HEK293 (cell line): Measurements from ENCODE around the gene SERHL2.
"Not testable (repeated sequence)": the region's sequence is repeated elsewhere in the genome, so short reads cannot be mapped to it uniquely, and the experiment has no call there.

ENCODE experiments used
- CTCF ChIA-PET: fragments of 350-600 bp; formaldehyde crosslinking; extraction: SDS; loops from one replicate; lab custom pipeline; 2021; ENCODE audit warnings: antibody characterized with exemption; lab: Yijun Ruan, JAX
- POLR2A ChIA-PET: fragments of 300-600 bp; formaldehyde crosslinking; extraction: SDS; loops from one replicate; lab custom pipeline; 2020; ENCODE audit warnings: antibody characterized with exemption, inconsistent platforms; lab: Yijun Ruan, JAX
- H3K27ac ChIP-seq: fragments of 200-500 bp; sonication (Bioruptor generic); 2 replicates; pipeline ENCODE4 v1.5.1; 2014; ENCODE audit warnings: low read depth, low read length, control low read depth, inconsistent platforms; ENCODE audit errors: extremely low read depth
- H3K36me3 ChIP-seq, 2 experiments: fragments of 200-500 bp in 1 of 2; sonication (Bioruptor generic) in 1 of 2; 1 replicate in 1 of 2; 2 replicates in 1 of 2; pipeline ENCODE4 v1.5.1; 2014 to 2017; ENCODE audit warnings: inconsistent platforms in 2 of 2, low read length in 2 of 2; ENCODE audit not compliant: control insufficient read depth in 2 of 2, insufficient read depth in 1 of 2
- H3K4me1 ChIP-seq: fragments of 200-500 bp; sonication (Bioruptor generic); 2 replicates; pipeline ENCODE4 v1.5.1; 2014; ENCODE audit warnings: mild to moderate bottlenecking, low read length, inconsistent platforms; ENCODE audit not compliant: control insufficient read depth, insufficient read depth
- H3K4me3 ChIP-seq: 2 replicates; pipeline ENCODE4 v1.5.1; 2011; ENCODE audit warnings: low read depth, mild to moderate bottlenecking, control low read depth, low read length, moderate library complexity
- H3K9me3 ChIP-seq: fragments of 200-500 bp; sonication (Bioruptor generic); 2 replicates; pipeline ENCODE4 v1.5.1; 2014; ENCODE audit warnings: low read depth, low read length, inconsistent platforms; ENCODE audit not compliant: control insufficient read depth, insufficient read depth
- EGR2 ChIP-seq: fragments of 450-650 bp; formaldehyde crosslinking; IDR thresholded peaks from 2 replicates; pipeline ENCODE4 v1.5.1; 2016; ENCODE audit warnings: low read depth, missing biosample characterization, missing genetic modification characterization
- PRDM10 ChIP-seq: fragments of 450-650 bp; formaldehyde crosslinking; IDR thresholded peaks from 2 replicates; pipeline ENCODE4 v1.5.1; 2016; ENCODE audit warnings: missing biosample characterization, missing genetic modification characterization
- WT1 ChIP-seq: fragments of 450-650 bp; formaldehyde crosslinking; IDR thresholded peaks from 2 replicates; pipeline ENCODE4 v1.5.1; 2016; ENCODE audit warnings: missing biosample characterization, missing genetic modification characterization
- ZNF239 ChIP-seq: fragments of 450-650 bp; formaldehyde crosslinking; IDR thresholded peaks from 2 replicates; pipeline ENCODE4 v1.5.1; 2016; ENCODE audit warnings: missing biosample characterization, missing genetic modification characterization
- ZNF747 ChIP-seq: fragments of 450-650 bp; formaldehyde crosslinking; IDR thresholded peaks from 2 replicates; pipeline ENCODE4 v1.5.1; 2016; ENCODE audit warnings: missing biosample characterization, missing genetic modification characterization
- TF ChIP-seq, protein P1 (sequence below): fragments of 450-650 bp; formaldehyde crosslinking; IDR thresholded peaks from 2 replicates; pipeline ENCODE4 v1.5.1; 2017; ENCODE audit warnings: missing biosample characterization, missing genetic modification characterization

SERHL2 gene

GRCh38 chr22:42565956-42566355, 12.2 kb downstream of the SERHL2 start:
- H3K36me3 ChIP-seq = peaks cover 6 to 14% of the 10 kb centered on the region in 2 experiments; a peak in 2 of 3 replicates
- no peak overlapping the region for H3K27ac ChIP-seq
- TF ChIP-seq, protein P1, sequence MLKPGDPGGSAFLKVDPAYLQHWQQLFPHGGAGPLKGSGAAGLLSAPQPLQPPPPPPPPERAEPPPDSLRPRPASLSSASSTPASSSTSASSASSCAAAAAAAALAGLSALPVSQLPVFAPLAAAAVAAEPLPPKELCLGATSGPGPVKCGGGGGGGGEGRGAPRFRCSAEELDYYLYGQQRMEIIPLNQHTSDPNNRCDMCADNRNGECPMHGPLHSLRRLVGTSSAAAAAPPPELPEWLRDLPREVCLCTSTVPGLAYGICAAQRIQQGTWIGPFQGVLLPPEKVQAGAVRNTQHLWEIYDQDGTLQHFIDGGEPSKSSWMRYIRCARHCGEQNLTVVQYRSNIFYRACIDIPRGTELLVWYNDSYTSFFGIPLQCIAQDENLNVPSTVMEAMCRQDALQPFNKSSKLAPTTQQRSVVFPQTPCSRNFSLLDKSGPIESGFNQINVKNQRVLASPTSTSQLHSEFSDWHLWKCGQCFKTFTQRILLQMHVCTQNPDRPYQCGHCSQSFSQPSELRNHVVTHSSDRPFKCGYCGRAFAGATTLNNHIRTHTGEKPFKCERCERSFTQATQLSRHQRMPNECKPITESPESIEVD (tag by site-specific recombination) = no peak
- TF ChIP-seq PRDM10 (tag by site-specific recombination) = no peak
- TF ChIP-seq ZNF747 (tag by site-specific recombination) = no peak
- no peak for TF ChIP-seq EGR2 (tag by site-specific recombination)
- TF ChIP-seq ZNF239 = no peak
- no peak for TF ChIP-seq WT1 (tag by site-specific recombination)
- H3K4me1 ChIP-seq = no peaks in the 10 kb centered on the region
- CTCF ChIA-PET = no interaction called here
- POLR2A ChIA-PET = interaction anchor here (1.0 kb wide), 1 partner anchor 12 kb away, joined by 3 read pairs; the partner anchor contains the start of gene SERHL2
- no peak overlapping the region for H3K4me3 ChIP-seq
- H3K9me3 ChIP-seq = no peaks in the 10 kb centered on the region

- H3K4me1 ChIP-seq, H3K27ac ChIP-seq, H3K9me3 ChIP-seq, CTCF ChIA-PET, H3K4me3 ChIP-seq: not testable (repeated sequence)
- POLR2A ChIA-PET = interaction anchor here (1.5 to 3.1 kb wide), 2 partner anchors 14 to 43 kb away, joined by 4 to 12 read pairs; no protein-coding TSS in a partner anchor
- H3K36me3 ChIP-seq = peaks cover 11 to 27% of the 10 kb centered on the region in 2 experiments; a peak in 2 of 3 replicates
These were observed 14.2 kb downstream of the SERHL2 start for GRCh38 chr22:42567950-42568349.

GRCh38 chr22:42570580-42570979, 16.8 kb downstream of the SERHL2 start:
- not testable (repeated sequence) for H3K27ac ChIP-seq, H3K4me3 ChIP-seq, H3K4me1 ChIP-seq, H3K9me3 ChIP-seq
- CTCF ChIA-PET = interaction anchor here (0.6 to 1.6 kb wide), 3 partner anchors 10 to 603 kb away, joined by 3 to 14 read pairs (median 4); no protein-coding TSS in a partner anchor
- peaks cover 11 to 46% of the 10 kb centered on the region in 2 experiments; a peak in 2 of 3 replicates for H3K36me3 ChIP-seq
- POLR2A ChIA-PET = interaction anchor here (1.0 to 1.7 kb wide), 6 partner anchors 10 to 45 kb away, joined by 3 to 7 read pairs (median 4); partner anchors contain the start of gene POLDIP3

GRCh38 chr22:42571068-42571467, 17.3 kb downstream of the SERHL2 start:
- peaks cover 11 to 48% of the 10 kb centered on the region in 2 experiments; a peak in 2 of 3 replicates for H3K36me3 ChIP-seq
- H3K27ac ChIP-seq, POLR2A ChIA-PET, H3K4me1 ChIP-seq, H3K9me3 ChIP-seq, H3K4me3 ChIP-seq, CTCF ChIA-PET: not testable (repeated sequence)

DNA sequence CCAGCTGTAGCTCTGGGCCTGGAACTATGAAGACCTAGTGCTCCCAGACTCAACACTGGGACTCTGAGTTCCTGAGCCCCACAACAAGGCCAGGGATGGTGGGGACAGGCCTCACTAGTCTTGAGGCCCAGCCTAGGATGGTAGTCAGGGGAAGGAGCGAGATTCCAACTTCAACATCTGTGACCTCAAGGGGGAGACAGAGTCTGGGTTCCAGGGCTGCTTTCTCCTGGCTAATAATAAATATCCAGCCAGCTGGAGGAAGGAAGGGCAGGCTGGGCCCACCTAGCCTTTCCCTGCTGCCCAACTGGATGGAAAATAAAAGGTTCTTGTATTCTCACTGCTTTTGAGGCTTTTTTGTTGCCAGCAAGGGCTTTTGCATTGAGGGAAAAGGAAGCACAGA, 20.3 kb downstream of the SERHL2 start:
- H3K9me3 ChIP-seq, H3K4me1 ChIP-seq, CTCF ChIA-PET, H3K4me3 ChIP-seq, H3K27ac ChIP-seq: not testable (repeated sequence)
- POLR2A ChIA-PET = interaction anchor here (0.6 kb wide), 1 partner anchor 8 kb away, joined by 3 read pairs; no protein-coding TSS in a partner anchor
- H3K36me3 ChIP-seq = peaks cover 22 to 74% of the 10 kb centered on the region in 2 experiments

DNA sequence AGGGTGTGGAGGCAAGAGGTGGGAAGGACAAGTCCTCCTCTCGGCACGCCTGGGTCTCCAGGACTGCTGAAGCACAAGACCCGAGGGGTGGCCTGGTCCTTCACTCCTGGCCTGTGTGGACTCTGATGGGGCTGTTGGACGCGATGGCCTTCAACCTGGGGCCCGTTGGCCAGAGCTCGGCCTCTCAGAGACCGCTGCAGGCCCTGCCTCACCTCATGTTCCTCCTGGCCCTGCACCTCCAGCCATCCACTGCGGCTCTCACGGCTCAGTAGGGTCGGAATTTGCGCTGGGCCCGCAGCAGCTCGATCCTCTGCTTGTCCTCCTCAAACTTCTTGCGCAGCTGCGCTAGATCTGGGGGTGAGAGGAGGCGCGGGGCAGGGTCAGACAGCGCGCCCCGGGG, 20.7 kb downstream of the SERHL2 start:
- H3K9me3 ChIP-seq, H3K4me1 ChIP-seq, H3K27ac ChIP-seq, CTCF ChIA-PET, POLR2A ChIA-PET, H3K4me3 ChIP-seq: not testable (repeated sequence)
- peaks cover 24 to 77% of the 10 kb centered on the region in 2 experiments for H3K36me3 ChIP-seq

DNA sequence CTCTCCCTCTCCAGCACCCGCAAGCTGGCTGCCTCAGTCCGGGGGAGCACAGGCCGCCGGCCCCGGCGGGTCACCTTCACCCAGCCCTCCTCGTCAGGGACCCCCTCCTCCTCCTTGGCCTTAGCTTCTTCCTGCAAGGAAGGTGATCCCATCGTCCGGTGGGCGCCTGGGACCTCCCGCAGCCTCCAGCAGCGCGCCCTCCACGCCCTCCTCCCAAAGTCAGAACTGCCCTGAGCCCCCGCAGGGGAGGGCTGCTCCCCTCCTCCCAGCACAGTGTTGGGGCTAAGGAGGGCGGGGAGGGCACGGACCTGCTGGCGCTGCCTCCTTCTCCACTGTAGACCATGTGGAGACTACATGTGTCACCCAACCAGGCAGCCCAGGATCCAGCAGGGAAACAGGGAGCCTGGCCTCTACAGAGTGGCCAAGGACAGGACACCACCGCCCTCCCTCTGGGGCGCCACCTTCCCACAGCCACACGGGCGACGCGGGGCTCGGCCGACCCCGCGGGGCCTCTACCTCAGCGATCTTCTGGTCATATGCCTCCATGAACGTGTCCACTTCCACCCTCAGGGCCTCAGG, 22.3 kb downstream of the SERHL2 start:
- POLR2A ChIA-PET, CTCF ChIA-PET: not testable (repeated sequence)

More for the DNA sequence above, 22.3 kb downstream of the SERHL2 start:
- H3K4me3 ChIP-seq, H3K4me1 ChIP-seq, H3K9me3 ChIP-seq, H3K27ac ChIP-seq: not testable (repeated sequence)
- H3K36me3 ChIP-seq = peaks cover 22 to 72% of the 10 kb centered on the region in 2 experiments
